Motor neuron (in vitro differentiated cells): ENCODE results near the gene ECI2. TPM values are rescaled to one million over a fixed set of nuclear protein-coding genes. Genes with fewer than 3 reads are reported as not detected.

ENCODE experiments used
- ATAC-seq, 8 experiments: fragments of 200-7000 bp; cut with Tn5 transposase; replicated peaks in 6 of 8; 2 replicates each; pipeline ENCODE4 v1.8.0; 2021; ENCODE audit warnings: mild to moderate bottlenecking in 8 of 8, moderate library complexity in 8 of 8
- H3K27ac ChIP-seq, 2 donors: fragments of 250-450 bp; sonication (Bioruptor Pico); 2 replicates each; pipeline ENCODE4 v1.9.0; 2021; ENCODE audit warnings: antibody characterized with exemption in 2 of 2, mild to moderate bottlenecking in 2 of 2, moderate library complexity in 1 of 2
- H3K4me1 ChIP-seq, 2 donors: fragments of 250-450 bp; sonication (Bioruptor Pico); replicated peaks in 1 of 2; 2 replicates each; pipeline ENCODE4 v1.6.1; 2021; ENCODE audit warnings: antibody characterized with exemption in 2 of 2, mild to moderate bottlenecking in 2 of 2, moderate library complexity in 1 of 2
- H3K4me3 ChIP-seq, 5 donors: fragments of 250-450 bp; sonication (Bioruptor Pico); 2 replicates each; pipeline ENCODE4 v1.9.0; 2021; ENCODE audit warnings: antibody characterized with exemption in 5 of 5, mild to moderate bottlenecking in 5 of 5, moderate library complexity in 4 of 5
- WGBS, 10 experiments: fragments of 450-650 bp; shearing (Covaris generic); methylation state at CpG; one replicate each; pipeline ENCODE4 v1.0.0; 2022; 5-methylcytosine and 5-hydroxymethylcytosine counted together
- in situ Hi-C, 9 experiments: fragments of 400-800 bp; cut with MboI; loops; one replicate each; pipeline ENCODE4 v1.15.0; 2021; ENCODE audit warnings: low sequenced_read_pairs in 9 of 9, low pct_unique_long_range_greater_than_20kb in 2 of 9; ENCODE audit not compliant: unreplicated experiment in 9 of 9
- total RNA-seq, 8 experiments: library from RNA; unstranded; fragments of 300-600 nt; gene quantifications; 2 replicates each; pipeline versions ENCODE4 v1.2.3 to v1.2.4, GENCODE V29; 2022

Gene ECI2
- total RNA-seq, 8 experiments from 2014 or later = 22.5 to 76.5 (median 40.2) TPM

- ATAC-seq = peak; percentile 79 to 91 (median 86)
- in situ Hi-C loops = no loop called here
- peak overlapping the region; percentile 39 to 78 (median 56) for H3K4me3 ChIP-seq
- H3K4me1 ChIP-seq = peaks cover 8% of the 10 kb centered on the region in 2 donors
- WGBS, 10 experiments = 0 to 10% (median 0%) methylated on average over 2 to 5 of the region's 64 CpGs; no CpG with 5 or more reads in 7 of the 10 experiments
- peak overlapping the region in 1 of 2 donors; percentile 57 for H3K27ac ChIP-seq
Measured at GRCh38 chr6:4135665-4136353, 434 bp upstream of the ECI2 start.

- no peak for ATAC-seq
- Histone ChIP-seq H3K4me3 (peak overlapping the region; percentile 59 to 99 (median 78)), H3K4me1 (peaks cover 8% of the 10 kb centered on the region in 2 donors), H3K27ac (no peak overlapping the region)
- in situ Hi-C loops = no loop called here
- WGBS, 10 experiments = 0 to 15% (median 4%) methylated on average over 3 to 11 of the region's 13 CpGs
Measured at GRCh38 chr6:4133941-4134838, 1.2 kb downstream of the ECI2 start.

GRCh38 chr6:4130357-4130987, 4.9 kb downstream of the ECI2 start:
- Histone ChIP-seq H3K4me3 (no peak overlapping the region), H3K4me1 (peaks cover 5 to 8% of the 10 kb centered on the region in 2 donors), H3K27ac (no peak overlapping the region)
- in situ Hi-C loops = no loop called here
- 33 to 100% (median 96%) methylated on average over 1 to 5 of the region's 5 CpGs for WGBS, 10 experiments
- no peak for ATAC-seq

GRCh38 chr6:4129446-4129845, 5.9 kb downstream of the ECI2 start:
- Histone ChIP-seq H3K27ac (no peak overlapping the region), H3K4me3 (no peak overlapping the region), H3K4me1 (peaks cover 5 to 8% of the 10 kb centered on the region in 2 donors)
- in situ Hi-C loops = no loop called here
- no peak for ATAC-seq

- no peak for ATAC-seq
- Histone ChIP-seq H3K4me1 (peaks cover under 1 to 2% of the 10 kb centered on the region in 2 donors), H3K4me3 (no peak overlapping the region), H3K27ac (no peak overlapping the region)
- in situ Hi-C loops = no loop called here
- WGBS, 10 experiments = 50 to 100% (median 97%) methylated on average over 1 to 6 of the region's 6 CpGs; no CpG with 5 or more reads in 3 of the 10 experiments
Measured at GRCh38 chr6:4128748-4129147, 6.6 kb downstream of the ECI2 start.

DNA sequence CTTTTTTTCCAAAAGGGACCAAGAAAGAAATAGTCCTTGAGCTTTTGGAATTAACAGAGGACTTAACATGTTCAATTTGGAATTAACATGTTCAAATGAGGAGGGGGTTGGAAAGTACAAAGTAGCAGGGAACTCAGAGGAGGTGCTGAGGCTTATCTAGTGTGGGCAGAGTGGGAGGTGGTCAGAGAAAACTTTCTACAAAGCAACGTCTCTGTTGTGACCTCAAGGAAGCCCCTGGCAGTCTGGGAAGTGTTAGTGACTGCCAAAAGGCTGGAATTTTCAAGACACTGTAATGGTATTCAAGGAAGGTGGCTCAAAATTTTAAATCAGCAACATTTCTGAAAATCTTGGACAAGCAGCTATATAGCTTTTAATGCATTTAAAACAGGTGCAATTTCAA, 7.3 kb downstream of the ECI2 start:
- Histone ChIP-seq H3K4me3 (no peak overlapping the region), H3K27ac (no peak overlapping the region), H3K4me1 (no peaks in the 10 kb centered on the region)
- 0 to 70% (median 50%) methylated on average over 1 of the region's 1 CpG; no CpG with 5 or more reads in 4 of the 10 experiments for WGBS, 10 experiments
- in situ Hi-C loops = no loop called here
- no peak for ATAC-seq

- 59 to 100% (median 83%) methylated on average over 1 to 7 of the region's 8 CpGs for WGBS, 10 experiments
- H3K27ac ChIP-seq = no peak overlapping the region
- peak in 2 of 8 experiments; percentile 65 to 74 for ATAC-seq
- in situ Hi-C loops = no loop called here
- H3K4me3 ChIP-seq = no peak overlapping the region
- H3K4me1 ChIP-seq = no peaks in the 10 kb centered on the region
Measured at GRCh38 chr6:4125933-4126864, 9.2 kb downstream of the ECI2 start.

- ATAC-seq = no peak
- Histone ChIP-seq H3K4me3 (no peak overlapping the region), H3K27ac (no peak overlapping the region), H3K4me1 (no peaks in the 10 kb centered on the region)
- in situ Hi-C loops = no loop called here
- WGBS, 10 experiments = 83 to 100% (median 96%) methylated on average over 1 to 5 of the region's 5 CpGs; no CpG with 5 or more reads in 2 of the 10 experiments
Measured at GRCh38 chr6:4125500-4125899, 9.9 kb downstream of the ECI2 start.

GRCh38 chr6:4124351-4124750, 11.0 kb downstream of the ECI2 start:
- Histone ChIP-seq H3K4me3 (no peak overlapping the region), H3K4me1 (no peaks in the 10 kb centered on the region), H3K27ac (no peak overlapping the region)
- in situ Hi-C loops = no loop called here
- WGBS, 10 experiments = 11 to 100% (median 80%) methylated on average over 1 of the region's 1 CpG; no CpG with 5 or more reads in 5 of the 10 experiments
- no peak for ATAC-seq

GRCh38 chr6:4115741-4116140, 19.6 kb downstream of the ECI2 start:
- ATAC-seq = no peak
- in situ Hi-C loops = no loop called here
- 80 to 100% (median 95%) methylated on average over 1 to 4 of the region's 4 CpGs; no CpG with 5 or more reads in 3 of the 10 experiments for WGBS, 10 experiments
- Histone ChIP-seq H3K4me3 (no peak overlapping the region), H3K27ac (no peak overlapping the region), H3K4me1 (no peaks in the 10 kb centered on the region)

- Histone ChIP-seq H3K27ac (no peak overlapping the region), H3K4me3 (no peak overlapping the region), H3K4me1 (no peaks in the 10 kb centered on the region)
- peak in 1 of 8 experiments; percentile 41 for ATAC-seq
- in situ Hi-C loops = no loop called here
- WGBS, 10 experiments = 58 to 100% (median 87%) methylated on average over 1 to 3 of the region's 3 CpGs; no CpG with 5 or more reads in 1 of the 10 experiments
Measured at GRCh38 chr6:4114123-4114522, 21.3 kb downstream of the ECI2 start.

GRCh38 chr6:4113649-4114048, 21.7 kb downstream of the ECI2 start:
- H3K4me1 ChIP-seq = no peaks in the 10 kb centered on the region

More at GRCh38 chr6:4113649-4114048, 21.7 kb downstream of the ECI2 start:
- in situ Hi-C loops = no loop called here
- Histone ChIP-seq H3K27ac (peak overlapping the region in 1 of 2 donors; percentile 8), H3K4me3 (no peak overlapping the region)
- no peak for ATAC-seq
